ENCODE data around the gene ARID3A. TPM values are rescaled to one million over a fixed set of nuclear protein-coding genes. Genes with fewer than 3 reads are reported as not detected.
A peak's percentile ranks its signal among the peaks of the same experiment; 100 is the strongest.

ARID3A gene
- total and polyA plus RNA-seq, 2 donors, result 4.4 to 8.8 TPM

DNA sequence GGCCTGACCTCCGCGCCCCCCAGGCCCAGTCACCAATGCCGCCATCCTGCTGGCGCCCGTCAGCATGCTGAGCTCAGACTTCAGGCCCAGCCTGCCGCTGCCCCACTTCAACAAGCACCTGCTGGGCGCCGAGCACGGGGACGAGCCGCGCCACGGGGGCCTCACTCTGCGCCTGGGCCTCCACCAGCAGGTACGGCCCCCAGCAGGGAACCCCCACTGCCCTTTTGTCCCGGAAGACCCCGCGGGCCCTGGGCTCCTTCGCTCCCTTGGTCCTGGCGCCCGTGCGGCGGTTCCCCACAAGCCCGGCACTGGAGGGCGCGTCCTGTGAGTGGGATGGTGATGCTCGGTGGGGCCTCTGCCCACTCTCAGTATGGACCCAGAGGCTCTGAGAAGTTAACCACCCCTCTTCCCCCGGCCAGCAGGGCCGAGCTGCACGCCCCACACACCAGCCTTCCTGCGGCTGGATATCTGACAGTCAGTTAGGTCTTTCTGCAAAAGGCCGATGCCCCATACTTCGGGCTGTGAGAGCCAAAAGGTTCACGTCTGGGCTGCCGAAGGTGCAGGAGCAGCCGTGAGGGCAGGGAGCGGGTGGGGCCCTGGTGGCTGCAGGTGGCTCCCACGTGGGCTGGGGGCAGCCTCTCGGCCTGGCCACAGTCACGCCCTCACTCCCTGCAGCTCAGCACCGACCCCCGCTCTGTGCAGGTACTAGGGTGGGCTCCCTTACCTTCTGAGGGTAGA is 66.3 kb downstream of the ARID3A start:
- Histone ChIP-seq H3K4me3 (ENCODE audit: low read length in 2 of 2) (no peak overlapping the region), H3K27ac (ENCODE audit: low read depth in 1 of 2, low read length in 1 of 2) (peak overlapping the region in 1 of 2 donors; percentile 8), H3K9me3 (ENCODE audit: control insufficient read depth in 2 of 2, insufficient read depth in 1 of 2, low read length in 1 of 2) (peaks cover 0 to 15% of the 10 kb centered on the region in 2 donors), H3K27me3 (ENCODE audit: control insufficient read depth in 2 of 2, insufficient read depth in 1 of 2, low read length in 1 of 2) (peaks cover 8 to 24% of the 10 kb centered on the region in 2 donors), H3K36me3 (ENCODE audit: control insufficient read depth in 2 of 2, insufficient read depth in 2 of 2, low read length in 1 of 2) (peaks cover 39 to 45% of the 10 kb centered on the region in 2 donors), H3K4me1 (ENCODE audit: control insufficient read depth in 2 of 2, insufficient read depth in 2 of 2, low read length in 2 of 2) (peaks cover 4 to 9% of the 10 kb centered on the region in 2 donors)
- DNase-seq (ENCODE audit: low read depth in 6 of 9, low spot score in 9 of 9), result no peak
- 97% methylated on average over 42 of the region's 42 CpGs for WGBS

DNA sequence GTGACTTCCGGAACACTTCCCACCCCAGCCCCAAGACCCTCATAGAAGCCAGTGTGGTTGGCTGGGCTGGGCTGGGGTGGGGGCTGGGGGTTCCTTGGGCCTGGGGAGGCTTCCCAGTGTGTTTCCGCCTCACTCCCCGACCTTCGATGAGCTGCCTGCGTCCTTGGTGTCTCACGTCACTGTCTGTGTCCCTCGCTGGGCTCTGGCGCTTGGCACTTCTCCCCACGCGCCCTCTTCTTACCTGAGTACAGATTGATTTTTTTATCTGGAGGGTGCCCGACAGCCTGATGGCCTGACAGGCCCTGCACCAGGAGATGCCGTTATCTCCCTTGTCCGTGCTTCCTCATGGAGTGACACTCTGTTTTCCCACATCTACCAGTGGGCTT is 66.8 kb downstream of the ARID3A start:
- Histone ChIP-seq H3K36me3 (ENCODE audit: control insufficient read depth in 2 of 2, insufficient read depth in 2 of 2, low read length in 1 of 2) (peaks cover 36 to 45% of the 10 kb centered on the region in 2 donors), H3K27ac (ENCODE audit: low read depth in 1 of 2, low read length in 1 of 2) (no peak overlapping the region)

DNA sequence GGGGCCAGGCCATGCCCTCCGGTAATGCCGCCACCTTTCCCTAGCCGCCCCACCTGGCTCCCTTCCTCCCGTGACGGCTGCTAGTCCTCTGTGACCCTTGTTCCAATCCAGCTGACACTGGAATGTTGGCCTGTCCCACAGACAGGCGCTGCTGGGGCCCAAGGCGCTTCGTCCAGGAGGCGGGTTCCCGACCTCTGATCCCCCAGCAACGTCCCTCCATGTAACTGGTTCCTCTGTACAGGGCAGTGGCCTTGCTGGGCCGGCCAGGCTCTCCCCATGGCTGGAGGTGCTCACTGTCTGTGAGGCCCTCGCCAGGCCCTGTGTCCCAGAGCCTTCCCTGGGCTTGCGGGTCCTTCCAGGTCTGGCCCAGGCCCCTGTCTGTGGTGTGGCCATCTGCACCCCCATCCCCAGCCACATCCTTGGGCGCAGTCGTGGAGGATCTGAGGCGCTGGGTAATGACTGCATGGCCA is 67.6 kb downstream of the ARID3A start:
- Histone ChIP-seq H3K36me3 (ENCODE audit: control insufficient read depth in 2 of 2, insufficient read depth in 2 of 2, low read length in 1 of 2) (peaks cover 30 to 40% of the 10 kb centered on the region in 2 donors), H3K9me3 (ENCODE audit: control insufficient read depth in 2 of 2, insufficient read depth in 1 of 2, low read length in 1 of 2) (peaks cover 0 to 15% of the 10 kb centered on the region in 2 donors), H3K27ac (ENCODE audit: low read depth in 1 of 2, low read length in 1 of 2) (no peak overlapping the region), H3K27me3 (ENCODE audit: control insufficient read depth in 2 of 2, insufficient read depth in 1 of 2, low read length in 1 of 2) (peaks cover 18 to 37% of the 10 kb centered on the region in 2 donors), H3K4me3 (ENCODE audit: low read length in 2 of 2) (no peak overlapping the region), H3K4me1 (ENCODE audit: control insufficient read depth in 2 of 2, insufficient read depth in 2 of 2, low read length in 2 of 2) (peaks cover 4 to 9% of the 10 kb centered on the region in 2 donors)
- no peak for DNase-seq (ENCODE audit: low read depth in 6 of 9, low spot score in 9 of 9)
- WGBS, result 98% methylated on average over 17 of the region's 17 CpGs

More for the DNA sequence above, 66.8 kb downstream of the ARID3A start:
- Histone ChIP-seq H3K9me3 (ENCODE audit: control insufficient read depth in 2 of 2, insufficient read depth in 1 of 2, low read length in 1 of 2) (peaks cover 0 to 15% of the 10 kb centered on the region in 2 donors), H3K4me3 (ENCODE audit: low read length in 2 of 2) (no peak overlapping the region), H3K4me1 (ENCODE audit: control insufficient read depth in 2 of 2, insufficient read depth in 2 of 2, low read length in 2 of 2) (peaks cover 4 to 9% of the 10 kb centered on the region in 2 donors), H3K27me3 (ENCODE audit: control insufficient read depth in 2 of 2, insufficient read depth in 1 of 2, low read length in 1 of 2) (peaks cover 14 to 29% of the 10 kb centered on the region in 2 donors)
- no peak for DNase-seq (ENCODE audit: low read depth in 6 of 9, low spot score in 9 of 9)
- 98% methylated on average over 13 of the region's 13 CpGs for WGBS

DNA sequence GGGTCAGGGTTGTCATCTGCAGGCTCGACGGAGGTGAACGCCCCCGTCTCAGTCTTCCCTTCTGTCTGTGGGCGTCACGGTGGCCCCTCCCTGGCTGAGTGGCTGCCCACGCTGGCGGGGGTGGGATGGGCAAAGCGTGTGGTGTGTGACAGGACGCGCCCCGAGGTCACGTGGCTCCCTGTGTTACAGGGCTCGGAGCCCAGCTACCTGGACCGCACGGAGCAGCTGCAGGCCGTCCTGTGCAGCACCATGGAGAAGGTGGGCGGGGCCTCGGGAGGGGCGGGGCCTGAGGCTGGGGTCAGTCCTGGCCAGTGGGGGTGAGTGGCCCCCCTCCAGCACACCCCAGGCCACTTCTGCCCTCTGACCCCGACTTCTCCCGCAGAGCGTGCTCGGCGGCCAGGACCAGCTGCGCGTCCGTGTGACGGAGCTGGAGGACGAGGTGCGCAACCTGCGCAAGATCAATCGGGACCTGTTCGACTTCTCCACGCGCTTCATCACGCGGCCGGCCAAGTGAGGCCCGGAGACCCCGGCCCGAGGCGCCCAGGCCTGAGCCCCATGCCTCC is 68.1 kb downstream of the ARID3A start:
- Histone ChIP-seq H3K9me3 (ENCODE audit: control insufficient read depth in 2 of 2, insufficient read depth in 1 of 2, low read length in 1 of 2) (peaks cover 0 to 15% of the 10 kb centered on the region in 2 donors), H3K4me3 (ENCODE audit: low read length in 2 of 2) (no peak overlapping the region), H3K36me3 (ENCODE audit: control insufficient read depth in 2 of 2, insufficient read depth in 2 of 2, low read length in 1 of 2) (peaks cover 25 to 35% of the 10 kb centered on the region in 2 donors), H3K27me3 (ENCODE audit: control insufficient read depth in 2 of 2, insufficient read depth in 1 of 2, low read length in 1 of 2) (peaks cover 23 to 42% of the 10 kb centered on the region in 2 donors), H3K27ac (ENCODE audit: low read depth in 1 of 2, low read length in 1 of 2) (no peak overlapping the region), H3K4me1 (ENCODE audit: control insufficient read depth in 2 of 2, insufficient read depth in 2 of 2, low read length in 2 of 2) (peaks cover 4 to 9% of the 10 kb centered on the region in 2 donors)
- no peak for DNase-seq (ENCODE audit: low read depth in 6 of 9, low spot score in 9 of 9)
- 96% methylated on average over 43 of the region's 43 CpGs for WGBS

DNA sequence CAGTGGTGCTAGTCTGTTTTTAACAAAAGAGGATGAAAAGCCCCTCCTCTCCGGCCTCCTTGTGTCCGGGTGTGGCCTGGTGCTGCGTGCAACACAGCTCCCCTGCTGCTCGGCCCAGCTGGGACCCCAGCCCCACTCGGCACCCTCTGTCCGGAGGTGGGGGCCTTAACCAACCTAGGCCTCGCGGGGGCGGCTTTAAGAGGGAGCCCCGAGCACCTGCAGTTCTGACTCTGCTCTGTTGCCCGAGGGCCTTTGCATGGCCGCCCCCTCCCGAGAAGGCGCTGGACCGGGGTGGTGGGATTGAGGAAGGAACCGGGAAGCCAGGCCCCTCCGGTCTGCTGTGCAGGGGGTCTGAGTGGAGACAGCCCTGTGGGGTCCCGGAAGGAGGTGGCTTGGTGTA is 68.7 kb downstream of the ARID3A start:
- peaks cover 29 to 48% of the 10 kb centered on the region in 2 donors for H3K27me3 ChIP-seq (ENCODE audit: control insufficient read depth in 2 of 2, insufficient read depth in 1 of 2, low read length in 1 of 2)
- H3K27ac ChIP-seq (ENCODE audit: low read depth in 1 of 2, low read length in 1 of 2), result no peak overlapping the region
- WGBS, result 98% methylated on average over 18 of the region's 18 CpGs
- H3K4me3 ChIP-seq (ENCODE audit: low read length in 2 of 2), result no peak overlapping the region
- peaks cover 21 to 34% of the 10 kb centered on the region in 2 donors for H3K36me3 ChIP-seq (ENCODE audit: control insufficient read depth in 2 of 2, insufficient read depth in 2 of 2, low read length in 1 of 2)
- H3K9me3 ChIP-seq (ENCODE audit: control insufficient read depth in 2 of 2, insufficient read depth in 1 of 2, low read length in 1 of 2), result peaks cover 0 to 15% of the 10 kb centered on the region in 2 donors
- peaks cover 4 to 9% of the 10 kb centered on the region in 2 donors for H3K4me1 ChIP-seq (ENCODE audit: control insufficient read depth in 2 of 2, insufficient read depth in 2 of 2, low read length in 2 of 2)
- no peak for DNase-seq (ENCODE audit: low read depth in 6 of 9, low spot score in 9 of 9)

DNA sequence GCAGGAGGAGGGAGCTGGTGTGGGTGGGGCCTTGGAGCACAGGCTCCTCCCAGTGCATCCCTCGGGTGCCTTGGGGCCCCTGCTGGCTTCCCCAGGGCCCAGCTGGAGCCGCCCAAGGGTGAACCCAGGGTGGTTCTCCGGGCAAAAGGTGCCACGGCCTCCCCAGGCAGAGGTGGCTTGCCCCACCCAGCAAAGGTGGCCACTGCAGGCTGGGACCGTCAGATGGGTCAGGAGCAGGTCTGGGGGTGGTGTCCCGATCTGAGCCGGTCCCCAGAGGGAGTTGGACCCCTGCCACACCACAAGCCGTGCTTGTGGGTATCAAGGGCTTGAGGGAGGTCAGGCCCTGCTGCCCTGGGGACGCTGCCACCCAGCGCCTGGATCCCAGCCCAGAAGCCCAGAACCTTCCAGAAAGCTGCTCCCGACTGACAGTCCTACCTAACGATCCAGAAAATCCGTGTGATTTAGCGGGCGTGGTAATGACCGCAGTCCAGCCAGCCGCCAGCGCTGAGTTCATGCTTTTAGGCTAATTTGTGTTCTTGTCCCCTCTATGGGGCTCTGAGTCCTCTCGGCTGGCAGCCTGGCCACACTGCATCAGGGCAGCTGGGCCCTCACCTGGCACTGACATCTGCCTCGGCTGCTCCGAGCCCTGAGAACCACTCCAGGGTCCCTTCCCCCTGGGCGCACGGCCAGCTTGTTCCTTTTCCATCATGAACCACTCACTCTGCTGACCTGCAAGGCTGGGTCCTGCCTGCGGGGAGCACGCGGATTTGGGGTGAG is 69.4 kb downstream of the ARID3A start:
- H3K27ac ChIP-seq (ENCODE audit: low read depth in 1 of 2, low read length in 1 of 2), result no peak overlapping the region
- peaks cover 0 to 15% of the 10 kb centered on the region in 2 donors for H3K9me3 ChIP-seq (ENCODE audit: control insufficient read depth in 2 of 2, insufficient read depth in 1 of 2, low read length in 1 of 2)
- peaks cover 15 to 27% of the 10 kb centered on the region in 2 donors for H3K36me3 ChIP-seq (ENCODE audit: control insufficient read depth in 2 of 2, insufficient read depth in 2 of 2, low read length in 1 of 2)
- DNase-seq (ENCODE audit: low read depth in 6 of 9, low spot score in 9 of 9), result no peak
- 94% methylated on average over 26 of the region's 26 CpGs for WGBS
- no peak overlapping the region for H3K4me3 ChIP-seq (ENCODE audit: low read length in 2 of 2)
- H3K4me1 ChIP-seq (ENCODE audit: control insufficient read depth in 2 of 2, insufficient read depth in 2 of 2, low read length in 2 of 2), result peaks cover 6 to 9% of the 10 kb centered on the region in 2 donors
- peaks cover 35 to 55% of the 10 kb centered on the region in 2 donors for H3K27me3 ChIP-seq (ENCODE audit: control insufficient read depth in 2 of 2, insufficient read depth in 1 of 2, low read length in 1 of 2)

DNA sequence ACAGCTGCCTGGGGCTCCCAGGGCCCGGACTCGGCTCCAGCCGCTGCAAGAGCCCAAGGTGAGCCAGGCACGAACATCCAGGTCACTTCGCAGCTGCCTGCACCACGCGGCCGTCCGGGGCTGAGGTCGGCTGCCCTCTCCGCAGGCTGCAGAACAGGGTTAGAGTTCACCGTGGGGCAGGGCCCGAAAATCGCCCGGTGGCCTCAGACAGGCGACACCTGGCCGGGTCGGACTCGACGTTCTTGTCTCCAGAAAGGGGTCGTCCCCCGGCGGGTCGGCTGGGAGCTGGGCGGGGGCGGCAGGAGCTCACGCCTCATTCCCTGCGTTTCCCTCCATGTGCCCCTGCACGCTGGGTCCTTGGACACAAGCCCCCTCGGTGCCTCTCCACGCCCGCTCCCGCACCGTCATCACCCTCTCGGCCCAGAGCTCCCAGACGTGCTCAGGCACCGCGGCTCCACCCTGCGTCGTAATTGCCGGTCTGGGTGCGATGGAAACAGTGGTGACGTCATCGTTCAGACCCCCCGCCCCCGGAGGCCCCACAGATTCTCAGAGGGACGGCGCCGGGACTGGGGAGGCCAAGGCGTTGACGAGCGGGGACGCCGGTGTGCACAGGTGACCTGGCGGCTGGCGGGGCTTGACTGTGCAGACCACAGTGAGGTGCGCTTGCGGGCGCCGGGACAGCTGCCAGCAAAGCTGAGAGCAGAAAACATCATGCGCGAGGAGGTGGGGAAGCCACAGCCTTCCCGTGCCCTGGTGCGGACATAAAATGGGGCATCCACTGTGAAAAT is 70.4 kb downstream of the ARID3A start:
- H3K9me3 ChIP-seq (ENCODE audit: control insufficient read depth in 2 of 2, insufficient read depth in 1 of 2, low read length in 1 of 2), result peaks cover 0 to 14% of the 10 kb centered on the region in 2 donors
- H3K27me3 ChIP-seq (ENCODE audit: control insufficient read depth in 2 of 2, insufficient read depth in 1 of 2, low read length in 1 of 2), result peaks cover 44 to 63% of the 10 kb centered on the region in 2 donors
- H3K27ac ChIP-seq (ENCODE audit: low read depth in 1 of 2, low read length in 1 of 2), result no peak overlapping the region
- H3K36me3 ChIP-seq (ENCODE audit: control insufficient read depth in 2 of 2, insufficient read depth in 2 of 2, low read length in 1 of 2), result peaks cover 7 to 19% of the 10 kb centered on the region in 2 donors
- H3K4me1 ChIP-seq (ENCODE audit: control insufficient read depth in 2 of 2, insufficient read depth in 2 of 2, low read length in 2 of 2), result peaks cover 8 to 14% of the 10 kb centered on the region in 2 donors
- WGBS, result 25% methylated on average over 64 of the region's 64 CpGs
- H3K4me3 ChIP-seq (ENCODE audit: low read length in 2 of 2), result peak overlapping the region in 1 of 2 donors; percentile 22
- peak in 5 of 9 donors; percentile 36 to 74 (median 41) for DNase-seq (ENCODE audit: low read depth in 6 of 9, low spot score in 9 of 9)

DNA sequence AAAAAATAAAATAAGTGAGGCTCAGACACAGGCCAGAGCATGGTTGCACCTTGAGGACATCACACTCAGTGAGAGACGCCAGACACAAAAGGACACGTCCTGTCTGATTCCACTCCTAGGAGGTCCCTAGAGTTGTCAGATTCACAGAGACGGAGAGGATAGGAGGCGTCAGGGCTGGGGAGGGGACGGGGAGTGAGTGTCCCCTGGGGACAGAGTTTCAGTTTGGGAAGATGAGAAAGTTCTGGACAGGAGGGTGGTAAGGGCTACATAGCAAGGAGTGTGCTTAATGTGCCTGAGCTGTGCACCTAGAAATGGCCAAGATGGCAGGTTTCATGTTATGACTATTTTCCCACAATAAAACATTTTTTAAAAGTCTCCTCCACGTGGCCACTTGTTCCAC is 72.2 kb downstream of the ARID3A start:
- Histone ChIP-seq H3K36me3 (ENCODE audit: control insufficient read depth in 2 of 2, insufficient read depth in 2 of 2, low read length in 1 of 2) (peaks cover 0 to 10% of the 10 kb centered on the region in 2 donors), H3K27ac (ENCODE audit: low read depth in 1 of 2, low read length in 1 of 2) (no peak overlapping the region), H3K9me3 (ENCODE audit: control insufficient read depth in 2 of 2, insufficient read depth in 1 of 2, low read length in 1 of 2) (peaks cover 0 to 18% of the 10 kb centered on the region in 2 donors), H3K4me3 (ENCODE audit: low read length in 2 of 2) (no peak overlapping the region), H3K27me3 (ENCODE audit: control insufficient read depth in 2 of 2, insufficient read depth in 1 of 2, low read length in 1 of 2) (peaks cover 53 to 81% of the 10 kb centered on the region in 2 donors), H3K4me1 (ENCODE audit: control insufficient read depth in 2 of 2, insufficient read depth in 2 of 2, low read length in 2 of 2) (peaks cover 8 to 14% of the 10 kb centered on the region in 2 donors)
- DNase-seq (ENCODE audit: low read depth in 6 of 9, low spot score in 9 of 9), result no peak
- WGBS, result 64% methylated on average over 6 of the region's 6 CpGs
